GM19468 (cell line): ENCODE data around the gene ASB9.
"Not testable (repeated sequence)": the region's sequence is repeated elsewhere in the genome, so short reads cannot be mapped to it uniquely, and the experiment has no call there.

ENCODE experiments used
- ATAC-seq: cut with Tn5 transposase; IDR thresholded peaks from one replicate; pipeline ENCODE4 v1.9.1; 2021; ENCODE audit warnings: mild to moderate bottlenecking, moderate library complexity, moderate number of reproducible peaks; ENCODE audit not compliant: unreplicated experiment; ENCODE audit errors: extremely low read depth

Gene ASB9, protein sequence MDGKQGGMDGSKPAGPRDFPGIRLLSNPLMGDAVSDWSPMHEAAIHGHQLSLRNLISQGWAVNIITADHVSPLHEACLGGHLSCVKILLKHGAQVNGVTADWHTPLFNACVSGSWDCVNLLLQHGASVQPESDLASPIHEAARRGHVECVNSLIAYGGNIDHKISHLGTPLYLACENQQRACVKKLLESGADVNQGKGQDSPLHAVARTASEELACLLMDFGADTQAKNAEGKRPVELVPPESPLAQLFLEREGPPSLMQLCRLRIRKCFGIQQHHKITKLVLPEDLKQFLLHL

DNA sequence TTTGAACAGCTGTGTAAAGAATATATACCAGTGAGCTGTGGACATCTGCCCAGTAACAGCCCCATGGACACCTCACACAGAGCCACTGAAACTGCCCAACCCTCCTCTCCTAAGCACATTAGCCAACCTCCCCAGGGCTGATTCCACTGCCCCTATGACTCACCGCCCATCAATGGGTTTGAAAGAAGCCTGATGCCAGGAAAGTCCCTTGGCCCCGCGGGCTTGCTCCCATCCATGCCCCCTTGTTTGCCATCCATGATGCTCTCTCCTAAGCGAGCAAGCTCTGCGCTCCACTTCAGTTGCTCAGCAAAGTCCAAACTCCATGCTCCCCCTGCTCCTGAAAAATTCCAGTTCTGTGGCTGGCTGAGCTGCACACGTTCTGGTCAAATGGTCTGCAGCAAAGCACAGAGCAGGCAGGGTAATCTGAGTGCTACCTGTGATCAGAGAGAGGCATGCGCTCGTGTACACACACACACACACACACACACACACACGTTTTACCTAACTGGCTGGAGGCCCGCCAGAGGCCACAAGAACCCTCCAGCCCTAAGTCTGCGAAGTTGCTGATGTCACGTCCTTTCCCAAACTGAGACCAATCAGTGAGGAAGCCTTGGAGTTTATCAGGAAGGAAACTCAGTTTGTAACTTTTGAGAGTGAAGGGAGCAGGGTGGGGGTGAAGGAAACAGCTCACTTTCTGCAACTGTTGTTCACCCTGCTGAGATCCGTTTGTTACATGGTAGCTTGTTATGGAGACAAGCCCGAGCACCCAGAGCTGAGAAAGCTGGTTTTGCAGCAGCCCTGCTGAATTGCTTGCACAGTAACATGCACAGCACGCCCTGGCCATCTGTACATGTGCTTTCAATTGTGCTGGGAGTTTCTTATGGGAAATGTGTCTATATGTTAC lies at the start of gene ASB9:
Gene ASB9 (minus strand): TSS at position 466 of the 904 bp plus-strand sequence. CDS start 209 bp downstream, at position 257.
- ATAC-seq, result no peak

DNA sequence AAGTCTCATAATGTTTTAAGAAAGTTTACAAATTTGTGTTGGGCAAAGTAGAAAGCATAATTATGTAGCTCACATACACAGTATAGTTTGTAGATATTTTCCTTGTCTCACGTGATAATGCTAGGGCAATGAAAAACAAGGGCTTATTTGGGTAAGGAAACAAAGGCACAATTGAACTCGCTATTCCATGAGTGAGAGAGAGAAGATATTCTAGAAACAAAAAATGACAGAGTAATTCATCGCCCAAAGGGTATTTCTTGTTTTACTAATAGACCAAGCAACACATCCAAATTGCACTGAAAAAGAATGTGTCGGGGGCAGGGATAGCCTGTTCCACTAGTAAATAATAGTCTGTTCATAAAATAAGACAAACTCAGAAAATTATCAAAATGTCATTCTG lies 49.2 kb upstream of the ASB9 start:
- no peak for ATAC-seq

DNA sequence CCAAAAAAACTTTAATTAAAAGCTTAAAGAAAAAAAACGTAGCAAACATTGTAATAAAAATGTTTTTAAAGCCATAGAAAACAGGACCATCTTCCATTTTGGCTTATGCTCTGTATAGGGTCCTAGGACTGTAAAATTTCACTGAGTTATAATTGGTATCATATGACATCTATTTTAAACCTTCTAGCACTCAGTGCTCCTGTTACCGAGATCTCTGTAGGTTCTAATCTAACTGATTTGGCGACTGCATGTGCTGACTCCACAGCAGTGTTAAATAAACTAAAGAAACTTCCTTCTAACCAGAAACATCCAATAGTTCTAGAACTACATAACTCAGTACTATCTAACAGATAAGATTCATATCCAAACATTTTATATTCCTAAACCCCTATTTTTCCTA lies 45.6 kb upstream of the ASB9 start, which contains the start of gene ASB11:
Gene ASB11 (minus strand): TSS at position 132 of the 400 bp plus-strand sequence. CDS start 35 bp downstream, at position 97.
- no peak for ATAC-seq

DNA sequence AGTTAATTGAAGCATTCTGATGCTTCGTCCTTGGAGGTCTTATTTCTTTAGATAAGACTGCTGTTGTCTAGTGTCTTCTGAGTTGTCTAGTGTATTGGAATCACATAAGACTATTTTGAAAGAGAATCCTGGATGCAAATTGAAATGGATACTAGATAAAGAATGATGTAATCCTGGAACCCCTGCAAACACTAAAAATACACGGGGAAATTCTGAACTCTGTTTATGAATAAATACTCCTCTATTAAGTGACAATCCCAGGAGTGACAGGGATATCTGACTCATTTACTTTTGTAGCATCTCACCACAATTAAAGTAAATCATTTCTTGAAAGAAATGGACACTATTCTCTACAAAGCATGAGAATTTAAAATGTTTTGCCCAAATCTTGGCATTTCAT lies 44.6 kb upstream of the ASB9 start:
- no peak for ATAC-seq

DNA sequence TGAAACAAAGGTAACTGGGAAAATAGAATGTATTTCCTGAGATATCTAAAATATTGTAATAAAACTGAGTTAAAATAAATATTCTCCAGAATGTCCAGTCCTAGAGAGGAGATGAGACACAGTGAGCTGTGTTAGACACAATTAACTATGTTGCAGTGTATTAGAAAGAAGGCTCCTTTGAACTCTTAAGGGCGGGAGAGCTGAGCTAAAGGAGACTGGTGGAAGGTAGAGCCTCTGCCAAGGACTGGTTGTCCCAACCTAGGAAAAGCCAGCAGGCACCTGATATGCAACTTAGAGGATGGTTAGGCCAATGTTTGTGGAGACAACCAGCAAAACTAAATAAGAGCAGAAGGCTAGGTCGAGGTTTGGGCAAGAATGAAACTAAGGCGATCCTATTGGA lies 41.2 kb upstream of the ASB9 start:
- ATAC-seq, result no peak

DNA sequence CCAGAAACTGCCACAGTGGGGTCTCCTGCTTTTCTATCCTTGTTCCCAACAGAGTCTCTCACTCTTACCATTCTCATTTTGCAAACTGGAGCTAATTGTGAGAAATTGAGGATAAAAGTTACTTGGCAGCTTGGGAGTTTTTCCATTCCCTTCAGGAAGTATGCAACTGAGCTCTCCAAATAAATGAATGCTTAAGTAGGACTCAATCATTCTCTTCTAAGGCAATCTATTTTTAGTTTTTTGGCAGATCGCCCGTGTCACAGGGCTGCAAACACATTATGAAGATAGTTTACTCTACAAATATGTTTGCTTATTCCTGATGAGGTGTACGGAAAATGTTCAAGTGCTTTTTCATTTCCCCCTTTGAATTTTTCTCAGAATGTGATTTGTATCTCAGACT lies 40.2 kb upstream of the ASB9 start:
- ATAC-seq, result no peak

DNA sequence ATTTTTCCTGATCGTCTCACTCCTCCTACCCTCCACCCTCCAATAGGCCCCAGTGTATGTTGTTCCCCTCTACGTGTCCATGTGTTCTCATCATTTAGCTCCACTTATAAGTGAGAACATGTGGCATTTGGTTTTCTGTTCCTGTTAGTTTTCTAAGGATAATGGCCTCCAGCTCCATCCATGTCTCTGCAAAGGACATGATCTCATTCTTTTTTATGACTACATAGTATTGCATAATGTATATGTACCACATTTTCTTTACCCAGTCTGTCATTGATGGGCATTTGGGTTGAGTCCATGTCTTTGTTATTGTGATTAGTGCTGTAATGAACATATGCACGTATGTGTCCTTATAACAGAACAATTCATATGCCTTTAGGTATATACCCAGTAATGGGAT lies 36.0 kb upstream of the ASB9 start:
- not testable (repeated sequence) for ATAC-seq

DNA sequence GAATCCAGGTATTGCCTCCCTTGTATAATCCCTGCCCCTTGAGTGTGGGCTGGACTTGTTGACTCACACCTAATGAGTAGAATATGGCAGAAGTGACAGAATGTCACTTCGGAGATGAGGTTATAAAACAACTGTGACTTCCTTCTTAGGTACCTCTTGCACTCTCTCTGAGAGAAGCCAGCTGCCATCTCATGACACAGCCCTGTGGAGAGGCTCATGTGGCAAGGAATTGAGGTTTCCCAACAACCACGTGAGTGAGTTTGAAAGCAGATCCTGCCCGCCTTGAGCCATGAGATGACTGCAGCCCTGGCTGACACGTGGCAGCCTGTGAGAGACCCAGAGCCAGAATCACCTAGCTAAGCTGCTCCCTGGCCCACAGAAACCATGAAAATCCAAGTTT lies 32.0 kb upstream of the ASB9 start:
- ATAC-seq, result no peak

DNA sequence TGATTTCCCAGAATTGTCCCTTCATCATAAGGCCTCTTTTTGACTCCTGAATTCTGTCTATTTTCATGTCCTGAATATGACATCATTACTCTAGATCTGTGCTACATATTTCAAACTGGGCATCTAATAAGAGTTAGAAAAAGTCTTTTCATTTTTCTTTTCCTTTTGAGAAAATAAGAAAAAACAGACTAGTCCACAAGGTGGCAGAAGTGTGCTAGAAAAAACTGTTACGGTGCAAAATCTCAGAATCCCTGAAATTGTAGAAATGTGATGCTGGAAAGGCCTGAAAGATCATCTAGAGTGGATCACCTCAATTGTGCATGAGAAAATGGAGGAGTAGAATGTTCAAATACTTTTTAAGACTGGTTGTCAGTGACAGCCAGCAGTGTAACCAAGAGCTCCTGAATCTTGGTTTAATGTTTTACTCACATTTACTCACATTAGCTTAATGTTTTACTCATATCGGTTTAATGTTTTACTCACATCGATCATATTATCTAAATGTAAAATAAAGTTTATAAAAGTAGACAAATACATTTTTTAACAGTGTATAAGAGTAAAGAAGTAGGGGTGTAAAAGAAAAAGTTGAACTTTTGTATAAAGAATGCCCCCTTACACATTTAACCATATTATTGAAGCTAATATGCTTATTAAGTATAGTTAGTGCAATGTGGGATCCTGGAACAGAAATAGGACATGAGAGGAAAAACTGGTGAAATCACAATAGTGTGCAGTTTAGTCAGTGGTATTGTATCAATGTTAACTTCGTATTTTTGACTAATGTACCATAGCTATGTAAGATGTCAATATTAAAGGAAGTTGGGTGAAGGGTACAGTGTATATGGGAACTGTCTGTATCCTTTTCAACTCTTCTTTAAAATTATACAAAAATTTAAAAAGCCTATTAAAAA lies 30.3 kb upstream of the ASB9 start:
- ATAC-seq, result no peak

DNA sequence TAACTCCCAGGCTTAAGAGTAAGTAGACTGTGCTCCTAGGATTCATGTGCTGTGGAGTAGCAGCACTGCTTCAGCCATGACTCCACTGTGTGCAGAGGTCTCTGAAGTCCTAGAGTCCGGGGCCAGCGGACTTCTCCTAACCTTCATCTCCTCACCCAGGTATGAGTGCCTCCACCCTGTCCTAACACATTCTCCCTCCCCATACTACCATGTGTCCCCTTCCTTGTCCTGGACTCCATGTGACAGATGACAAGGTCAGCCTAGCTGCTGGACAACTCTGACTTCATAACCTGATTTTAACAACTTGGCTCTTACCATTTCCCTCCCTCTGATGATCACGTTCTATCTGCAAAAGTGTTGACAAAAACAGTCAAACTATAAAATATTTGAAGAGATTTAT lies 28.9 kb upstream of the ASB9 start:
- no peak for ATAC-seq

DNA sequence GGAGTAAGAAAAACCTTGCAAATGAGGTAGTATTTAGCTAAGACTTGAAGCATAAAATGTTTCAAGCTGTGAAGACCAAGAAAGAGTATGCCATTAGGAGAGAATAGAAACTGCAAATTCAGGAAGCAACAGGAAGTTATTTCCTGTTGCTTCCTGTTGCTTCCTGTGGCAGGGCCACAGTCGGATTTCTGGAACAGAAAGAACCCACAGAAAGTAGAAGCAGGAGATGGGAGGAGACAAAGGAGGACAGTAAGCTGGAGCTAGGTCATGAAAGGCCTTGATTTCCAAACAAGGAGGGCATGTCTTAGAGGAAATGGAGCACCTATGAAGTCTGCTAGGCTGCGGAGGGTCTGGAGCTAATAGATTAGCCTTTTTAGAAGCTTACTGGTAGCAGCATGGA lies 28.3 kb upstream of the ASB9 start:
- no peak for ATAC-seq

DNA sequence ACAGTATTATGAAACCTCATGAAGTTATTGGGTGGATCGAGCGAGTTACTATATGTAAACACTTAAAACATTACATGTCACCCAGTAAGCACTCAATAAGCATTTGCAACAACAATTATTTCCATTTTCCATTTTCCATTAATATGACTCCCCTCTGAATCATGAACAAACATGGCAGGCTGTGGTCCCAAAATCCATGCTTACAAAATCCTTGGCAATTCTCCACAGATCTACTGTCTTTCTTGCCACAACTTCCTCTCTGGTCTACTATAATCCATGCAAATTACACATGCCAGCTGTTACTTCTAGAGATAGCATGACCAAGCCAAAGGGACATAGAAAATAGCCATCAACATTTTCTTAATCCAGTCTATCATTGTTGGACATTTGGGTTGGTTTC lies 23.6 kb upstream of the ASB9 start:
- ATAC-seq, result no peak

DNA sequence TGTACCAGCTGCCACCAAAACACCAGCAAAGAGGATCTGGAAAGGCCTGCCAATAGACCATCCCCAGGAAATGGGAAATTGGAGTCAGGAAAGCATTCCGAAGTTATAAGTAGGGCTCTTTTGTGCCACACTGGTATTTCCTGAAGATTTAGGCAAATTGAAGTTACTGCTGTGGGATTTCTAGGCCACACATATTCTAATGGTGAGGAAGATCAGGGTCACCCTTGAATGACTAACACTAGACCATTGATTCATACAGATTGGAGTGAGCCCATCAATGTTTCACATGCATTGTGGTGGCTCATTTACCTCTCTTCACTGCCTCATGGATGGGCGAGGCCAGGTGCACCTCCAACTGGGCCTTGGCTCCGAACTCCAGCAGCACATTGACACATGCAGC lies 23.0 kb upstream of the ASB9 start:
- no peak for ATAC-seq

DNA sequence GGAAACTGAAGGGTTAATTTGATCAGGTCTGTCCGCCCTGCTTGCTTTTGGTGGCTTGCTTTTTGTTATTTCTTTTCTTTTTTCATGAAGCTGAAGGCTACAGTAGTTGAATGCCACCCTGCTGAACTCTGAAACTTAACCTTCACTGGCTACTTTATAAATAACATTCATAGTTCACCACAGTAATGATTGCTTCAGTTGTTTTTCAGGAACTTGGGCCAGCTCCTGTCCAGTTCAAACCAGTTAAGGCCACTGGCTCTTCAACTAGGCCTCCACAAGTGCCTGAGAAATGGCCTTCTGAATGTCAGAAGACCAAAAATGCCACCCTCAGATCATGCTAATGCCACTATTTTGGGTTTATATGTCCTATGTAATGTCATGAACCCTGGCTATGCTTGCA lies 7.7 kb upstream of the ASB9 start:
- ATAC-seq, result no peak

DNA sequence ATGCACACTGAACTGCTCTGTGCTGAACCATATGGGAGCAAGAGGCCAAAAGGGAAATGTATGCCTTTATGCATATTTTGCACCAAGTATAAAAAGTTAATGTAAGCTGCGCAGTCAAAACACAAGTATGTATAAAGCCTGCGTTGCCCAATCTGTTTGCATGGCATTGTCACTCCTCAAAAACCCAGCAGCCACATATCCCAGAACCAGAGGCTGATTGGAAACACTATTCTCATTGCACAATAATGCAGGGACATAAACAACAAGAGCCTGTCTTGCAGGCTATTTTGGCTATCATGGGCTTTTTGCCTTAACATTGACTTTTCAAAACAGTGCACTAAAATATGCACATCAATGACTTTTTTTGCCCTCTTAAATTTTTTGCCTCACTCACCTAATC lies 5.1 kb upstream of the ASB9 start:
- ATAC-seq, result no peak

DNA sequence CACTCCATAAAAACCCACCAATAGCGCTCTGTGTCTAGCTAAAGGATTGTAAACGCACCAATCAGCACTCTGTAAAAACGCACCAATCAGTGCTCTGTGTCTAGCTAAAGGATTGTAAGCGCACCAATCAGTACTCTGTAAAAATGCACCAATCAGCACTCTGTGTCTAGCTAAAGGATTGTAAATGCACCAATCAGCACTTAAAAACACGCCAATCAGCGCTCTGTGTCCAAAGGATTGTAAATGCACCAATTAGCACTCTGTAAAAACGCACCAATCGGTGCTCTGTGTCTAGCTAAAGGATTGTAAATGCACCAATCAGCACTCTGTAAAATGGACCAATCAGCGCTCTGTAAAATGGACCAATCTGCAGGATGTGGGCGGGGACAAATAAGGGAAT lies 3.4 kb upstream of the ASB9 start:
- not testable (repeated sequence) for ATAC-seq

DNA sequence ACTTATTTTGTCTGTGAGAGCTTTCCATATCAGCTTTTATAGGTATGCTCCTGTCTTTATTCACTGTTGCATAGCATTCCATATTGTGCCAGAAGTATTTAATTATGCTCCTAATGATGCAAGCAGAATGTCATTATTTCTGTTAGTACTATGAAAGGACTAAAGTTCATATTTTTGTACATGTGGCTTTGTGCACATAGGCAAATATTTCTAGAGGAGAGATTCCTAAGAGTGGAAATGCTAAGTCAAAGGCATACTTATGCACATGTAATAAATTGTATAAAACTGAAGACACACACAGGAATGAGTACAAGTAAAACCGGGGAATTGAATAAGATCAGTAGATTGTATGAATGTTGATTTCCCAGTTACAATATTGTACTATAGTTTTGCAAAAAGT lies 1.9 kb upstream of the ASB9 start:
- no peak for ATAC-seq

DNA sequence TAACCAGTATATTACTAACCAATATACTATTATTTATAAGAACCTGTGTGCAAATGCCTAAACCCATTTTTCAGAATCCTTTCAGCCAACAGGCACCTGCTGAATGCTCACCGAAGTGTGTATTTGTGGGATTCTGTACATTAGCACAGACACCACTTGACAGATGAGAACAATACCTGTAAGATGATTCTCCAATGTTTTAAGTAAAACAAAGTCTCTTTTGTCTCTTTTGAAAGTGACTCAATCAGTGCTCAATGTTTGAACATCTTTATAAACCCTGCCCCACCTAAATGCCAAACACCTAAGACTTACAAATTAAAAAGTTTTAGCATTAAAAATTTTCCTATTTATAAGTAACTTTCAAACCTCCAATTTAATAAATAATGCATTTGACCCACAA lies 763 bp downstream of the ASB9 start:
- ATAC-seq, result no peak

DNA sequence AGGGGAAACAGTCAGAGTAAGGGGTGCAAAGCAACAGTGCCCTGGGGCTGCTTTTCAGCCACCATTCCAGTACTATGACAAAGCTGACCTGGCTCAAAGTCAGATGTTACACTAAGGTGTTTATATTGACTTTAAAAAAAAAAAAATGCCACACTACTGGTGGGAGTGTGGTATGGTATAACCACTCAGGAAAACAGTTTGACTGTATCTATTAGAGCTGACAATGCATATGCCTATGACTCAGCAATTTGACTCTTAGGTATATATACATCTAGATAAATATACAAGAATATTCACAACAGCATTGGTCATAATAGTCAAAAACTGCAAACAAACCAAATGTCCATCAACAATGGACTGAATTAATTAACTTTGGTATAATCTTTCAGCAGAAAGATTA lies 15.0 kb downstream of the ASB9 start:
- ATAC-seq, result no peak

DNA sequence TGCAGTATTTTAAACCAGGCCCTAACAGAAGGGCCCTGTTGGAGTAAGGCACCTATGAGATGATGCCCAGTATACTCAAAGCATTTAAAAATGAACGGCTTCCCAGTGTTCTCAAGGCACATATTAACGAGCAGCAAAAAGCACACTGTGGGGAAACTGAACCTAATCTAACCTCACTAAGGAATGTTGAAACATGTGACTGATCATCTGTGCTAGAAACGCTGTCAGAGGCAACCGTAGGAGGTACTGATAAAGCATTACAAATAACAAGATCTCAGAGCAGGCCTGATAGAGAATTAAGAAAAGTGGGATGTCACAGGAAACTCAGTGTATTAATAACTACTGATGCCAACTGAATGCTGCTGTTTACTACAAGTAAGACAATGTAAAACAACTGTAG lies 24.0 kb downstream of the ASB9 start:
- ATAC-seq, result no peak
